ENCODE measurements around the gene PTAR1. TPM values are rescaled to one million over a fixed set of nuclear protein-coding genes. Genes with fewer than 3 reads are reported as not detected.

The PTAR1 gene
- total RNA-seq, 2 experiments from 2014 or later, result 48.2 to 68.8 TPM

GRCh38 chr9:69671311-69671878 lies 88.4 kb downstream of the PTAR1 start:
- H2AFZ ChIP-seq (ENCODE audit: low read length), result no peak overlapping the region
- H3K4me3 ChIP-seq (ENCODE audit: low read depth, low read length, poor library complexity, severe bottlenecking), result peak overlapping the region; percentile 47
- H3K36me3 ChIP-seq (ENCODE audit: insufficient read depth, low read length), result no peaks in the 10 kb centered on the region
- no peaks in the 10 kb centered on the region for H3K4me1 ChIP-seq (ENCODE audit: insufficient read depth, low read length, poor library complexity, severe bottlenecking)
- no peaks in the 10 kb centered on the region for H4K20me1 ChIP-seq (ENCODE audit: insufficient read depth, low read length)
- TF ChIP-seq EZH2phosphoT487 (IDR thresholded peaks at IDR 0.05; ENCODE audit: borderline replicate concordance, low read depth, low read length) (no peak), CTCF (conservative IDR thresholded peaks at IDR 0.05; ENCODE audit: low read length) (no peak)
- BruUV-seq (replicated peaks), result no TSS peak
- no peaks in the 10 kb centered on the region for H3K9me2 ChIP-seq (ENCODE audit: insufficient read depth, low read length)
- no peaks in the 10 kb centered on the region for H3K79me2 ChIP-seq (ENCODE audit: insufficient read depth, low read depth, low read length)
- no peak for DNase-seq (ENCODE audit: low spot score)
- ChIA-PET POLR2A (no interaction called here), CTCF (ENCODE audit: unreplicated experiment) (no interaction called here)
- H3K9me3 ChIP-seq (ENCODE audit: low read length), result no peaks in the 10 kb centered on the region
- H3K27ac ChIP-seq (ENCODE audit: low read depth, low read length, poor library complexity, severe bottlenecking), result no peak overlapping the region
- intact Hi-C loops (cut with micrococcal nuclease; ENCODE audit: unreplicated experiment), result loop anchor here (5.0 kb wide), 1 partner anchor 206 kb away; no protein-coding TSS in a partner anchor
- H3K4me2 ChIP-seq (ENCODE audit: low read length), result peak overlapping the region; percentile 45; the same call in 1 of the 2 replicates

GRCh38 chr9:69667306-69667705 lies 92.5 kb downstream of the PTAR1 start:
- no peak overlapping the region for H3K27ac ChIP-seq (ENCODE audit: low read depth, low read length, poor library complexity, severe bottlenecking)
- ChIA-PET CTCF (ENCODE audit: unreplicated experiment) (no interaction called here), POLR2A (no interaction called here)
- H4K20me1 ChIP-seq (ENCODE audit: insufficient read depth, low read length), result no peaks in the 10 kb centered on the region; the same call in 1 of the 2 replicates
- H3K4me2 ChIP-seq (ENCODE audit: low read length), result no peak overlapping the region
- H3K9me2 ChIP-seq (ENCODE audit: insufficient read depth, low read length), result no peaks in the 10 kb centered on the region
- TF ChIP-seq EZH2phosphoT487 (IDR thresholded peaks at IDR 0.05; ENCODE audit: borderline replicate concordance, low read depth, low read length), result no peak
- no peak for TF ChIP-seq CTCF (conservative IDR thresholded peaks at IDR 0.05; ENCODE audit: low read length)
- intact Hi-C loops (cut with micrococcal nuclease; ENCODE audit: unreplicated experiment), result no loop called here
- no peaks in the 10 kb centered on the region for H3K36me3 ChIP-seq (ENCODE audit: insufficient read depth, low read length)
- no peak overlapping the region for H3K4me3 ChIP-seq (ENCODE audit: low read depth, low read length, poor library complexity, severe bottlenecking)
- no TSS peak for BruUV-seq (replicated peaks)
- no peaks in the 10 kb centered on the region for H3K79me2 ChIP-seq (ENCODE audit: insufficient read depth, low read depth, low read length)
- no peak overlapping the region for H2AFZ ChIP-seq (ENCODE audit: low read length)
- DNase-seq (ENCODE audit: low spot score), result no peak
- no peaks in the 10 kb centered on the region for H3K4me1 ChIP-seq (ENCODE audit: insufficient read depth, low read length, poor library complexity, severe bottlenecking)
- H3K9me3 ChIP-seq (ENCODE audit: low read length), result no peaks in the 10 kb centered on the region

GRCh38 chr9:69660304-69660703 lies 99.5 kb downstream of the PTAR1 start:
- DNase-seq (ENCODE audit: low spot score), result no peak
- ChIA-PET CTCF (ENCODE audit: unreplicated experiment) (no interaction called here), POLR2A (no interaction called here)
- Histone ChIP-seq H3K9me3 (ENCODE audit: low read length) (no peaks in the 10 kb centered on the region), H3K4me3 (ENCODE audit: low read depth, low read length, poor library complexity, severe bottlenecking) (no peak overlapping the region), H3K27ac (ENCODE audit: low read depth, low read length, poor library complexity, severe bottlenecking) (no peak overlapping the region), H3K9me2 (ENCODE audit: insufficient read depth, low read length) (no peaks in the 10 kb centered on the region), H4K20me1 (ENCODE audit: insufficient read depth, low read length) (no peaks in the 10 kb centered on the region; the same call in 1 of the 2 replicates), H3K4me1 (ENCODE audit: insufficient read depth, low read length, poor library complexity, severe bottlenecking) (no peaks in the 10 kb centered on the region), H2AFZ (ENCODE audit: low read length) (no peak overlapping the region), H3K4me2 (ENCODE audit: low read length) (no peak overlapping the region), H3K36me3 (ENCODE audit: insufficient read depth, low read length) (no peaks in the 10 kb centered on the region), H3K79me2 (ENCODE audit: insufficient read depth, low read depth, low read length) (no peaks in the 10 kb centered on the region)
- TF ChIP-seq CTCF (conservative IDR thresholded peaks at IDR 0.05; ENCODE audit: low read length), result no peak
- TF ChIP-seq EZH2phosphoT487 (IDR thresholded peaks at IDR 0.05; ENCODE audit: borderline replicate concordance, low read depth, low read length), result no peak
- no TSS peak for BruUV-seq (replicated peaks)
- intact Hi-C loops (cut with micrococcal nuclease; ENCODE audit: unreplicated experiment), result no loop called here
